GM19324 (cell line): ENCODE measurements around the gene NDFIP2.
A peak's percentile ranks its signal among the peaks of the same experiment; 100 is the strongest.

ENCODE experiments used
- ATAC-seq: cut with Tn5 transposase; IDR thresholded peaks from one replicate; pipeline ENCODE4 v1.9.1; 2021; ENCODE audit warnings: mild to moderate bottlenecking, moderate library complexity; ENCODE audit not compliant: unreplicated experiment, low FRiP score

Gene NDFIP2

GRCh38 chr13:79480954-79481684, at the start of gene NDFIP2:
NDFIP2 (plus strand) TSS chr13:79481155; CDS start chr13:79481204, 49 bp downstream.
- peak; percentile 97 for ATAC-seq

GRCh38 chr13:79432086-79432485, 48.9 kb upstream of the NDFIP2 start:
- no peak for ATAC-seq

GRCh38 chr13:79432992-79433391, 48.0 kb upstream of the NDFIP2 start:
- ATAC-seq = no peak

- ATAC-seq = no peak
These were observed 46.4 kb upstream of the NDFIP2 start for GRCh38 chr13:79434556-79434955.

GRCh38 chr13:79435561-79435990, 45.4 kb upstream of the NDFIP2 start:
- no peak for ATAC-seq

GRCh38 chr13:79439275-79439674, 41.7 kb upstream of the NDFIP2 start:
- no peak for ATAC-seq

GRCh38 chr13:79440958-79441528, 39.9 kb upstream of the NDFIP2 start:
- no peak for ATAC-seq

- no peak for ATAC-seq
These were observed 38.7 kb upstream of the NDFIP2 start for GRCh38 chr13:79442221-79442620.

- ATAC-seq = no peak
These were observed 38.2 kb upstream of the NDFIP2 start for GRCh38 chr13:79442706-79443105.

GRCh38 chr13:79445968-79446645, 34.8 kb upstream of the NDFIP2 start:
- no peak for ATAC-seq

- ATAC-seq = no peak
These were observed 33.8 kb upstream of the NDFIP2 start for GRCh38 chr13:79447141-79447540.

GRCh38 chr13:79447741-79448140, 33.2 kb upstream of the NDFIP2 start:
- no peak for ATAC-seq

- ATAC-seq = no peak
These were observed 32.5 kb upstream of the NDFIP2 start for GRCh38 chr13:79448413-79448812.

- no peak for ATAC-seq
These were observed 30.8 kb upstream of the NDFIP2 start for GRCh38 chr13:79450110-79450509.

- ATAC-seq = peak; percentile 92
These were observed 29.4 kb upstream of the NDFIP2 start for GRCh38 chr13:79451500-79451962.

- no peak for ATAC-seq
These were observed 28.6 kb upstream of the NDFIP2 start for GRCh38 chr13:79452239-79452913.

GRCh38 chr13:79455331-79455730, 25.6 kb upstream of the NDFIP2 start:
- ATAC-seq = no peak

- ATAC-seq = no peak
These were observed 24.9 kb upstream of the NDFIP2 start for GRCh38 chr13:79456051-79456450.

GRCh38 chr13:79456656-79457365, 24.1 kb upstream of the NDFIP2 start:
- peak; percentile 24 for ATAC-seq

- peak; percentile 77 for ATAC-seq
These were observed 23.6 kb upstream of the NDFIP2 start for GRCh38 chr13:79457390-79457789.
